ACC112 (cell line): ENCODE results near the gene CES3.
"Not testable (repeated sequence)": the region's sequence is repeated elsewhere in the genome, so short reads cannot be mapped to it uniquely, and the experiment has no call there.

Experiments
- H2AFZ ChIP-seq: fragments of 200-600 bp; sonication (generic); one replicate; pipeline ENCODE4 v1.6.0; 2017; ENCODE audit warnings: antibody characterized with exemption, low read length; ENCODE audit not compliant: unreplicated experiment
- H3K27ac ChIP-seq: fragments of 200-600 bp; sonication (generic); 2 replicates; pipeline ENCODE4 v1.5.1; 2014; ENCODE audit warnings: low read depth, mild to moderate bottlenecking, antibody characterized with exemption, low read length, moderate library complexity
- H3K27me3 ChIP-seq: fragments of 200-600 bp; sonication (generic); 2 replicates; pipeline ENCODE4 v1.6.1; 2014; ENCODE audit warnings: mild to moderate bottlenecking, antibody characterized with exemption, low read length, moderate library complexity, mixed read lengths; ENCODE audit not compliant: insufficient read depth
- H3K36me3 ChIP-seq: fragments of 200-600 bp; sonication (generic); 2 replicates; pipeline ENCODE4 v1.6.1; 2016; ENCODE audit warnings: mild to moderate bottlenecking, antibody characterized with exemption, low read length, moderate library complexity, mixed read lengths; ENCODE audit not compliant: insufficient read depth
- H3K4me1 ChIP-seq: fragments of 200-600 bp; sonication (generic); one replicate; pipeline ENCODE4 v1.6.1; 2016; ENCODE audit warnings: low read length, mixed read lengths; ENCODE audit not compliant: insufficient read depth, unreplicated experiment, control insufficient read depth
- H3K4me3 ChIP-seq: fragments of 200-600 bp; sonication (generic); 2 replicates; pipeline ENCODE4 v1.5.1; 2014; ENCODE audit warnings: mild to moderate bottlenecking, low read depth, low read length
- H3K79me2 ChIP-seq: fragments of 200-600 bp; sonication (generic); one replicate; pipeline ENCODE4 v1.6.0; 2016; ENCODE audit warnings: low read length; ENCODE audit not compliant: control insufficient read depth, unreplicated experiment, insufficient read depth

CES3 gene

GRCh38 chr16:66936462-66936861 is 24.6 kb upstream of the CES3 start:
- H3K27ac ChIP-seq: no peak overlapping the region
- H2AFZ ChIP-seq: no peak overlapping the region
- H3K27me3 ChIP-seq: no peaks in the 10 kb centered on the region
- H3K4me1 ChIP-seq: peaks cover 10% of the 10 kb centered on the region
- peaks cover 18% of the 10 kb centered on the region for H3K79me2 ChIP-seq
- peak overlapping the region; percentile 98 for H3K4me3 ChIP-seq
- H3K36me3 ChIP-seq: no peaks in the 10 kb centered on the region

DNA sequence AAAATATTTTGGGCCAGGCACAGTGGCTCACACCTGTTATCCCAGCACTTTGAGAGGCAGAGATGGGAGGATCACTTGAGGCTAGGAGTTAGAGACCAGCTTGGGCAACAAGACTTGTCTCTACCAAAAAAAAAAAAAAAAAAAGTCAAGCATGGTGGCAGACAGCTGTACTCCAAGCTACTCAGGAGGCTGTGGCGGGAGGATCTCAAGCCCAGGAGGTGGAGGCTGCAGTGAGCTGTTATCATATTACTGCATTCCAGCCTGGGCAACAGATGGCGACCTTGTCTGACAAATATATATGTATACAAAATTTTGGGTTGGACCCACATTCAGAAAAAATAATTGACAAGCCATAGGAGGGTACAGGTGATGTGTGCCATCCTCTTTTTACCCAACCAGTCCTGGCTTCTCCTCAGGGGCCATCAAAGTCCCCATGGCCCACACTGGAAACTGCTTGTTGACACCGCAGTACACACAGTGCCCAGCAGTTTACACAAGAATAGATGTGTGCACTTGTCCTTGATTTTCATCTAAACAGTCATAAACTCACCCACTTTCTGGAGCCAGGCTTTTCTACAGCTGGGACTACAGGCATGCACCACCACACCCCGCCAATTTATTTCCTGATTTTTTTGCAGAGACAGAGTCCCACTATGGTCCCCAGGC is 24.0 kb upstream of the CES3 start:
- Histone ChIP-seq H3K79me2 (peaks cover 18% of the 10 kb centered on the region), H3K4me3 (no peak overlapping the region; the same call in 1 of the 2 replicates), H3K4me1 (peaks cover 10% of the 10 kb centered on the region), H3K27me3 (no peaks in the 10 kb centered on the region), H3K27ac (no peak overlapping the region), H3K36me3 (no peaks in the 10 kb centered on the region; the same call in 1 of the 2 replicates), H2AFZ (no peak overlapping the region)

- Histone ChIP-seq H3K79me2 (peaks cover 18% of the 10 kb centered on the region), H3K4me1 (peaks cover 10% of the 10 kb centered on the region), H2AFZ (no peak overlapping the region), H3K27me3 (no peaks in the 10 kb centered on the region), H3K36me3 (no peaks in the 10 kb centered on the region; the same call in 1 of the 2 replicates), H3K27ac (no peak overlapping the region), H3K4me3 (no peak overlapping the region)
Measured at GRCh38 chr16:66937725-66938337, 23.2 kb upstream of the CES3 start.

DNA sequence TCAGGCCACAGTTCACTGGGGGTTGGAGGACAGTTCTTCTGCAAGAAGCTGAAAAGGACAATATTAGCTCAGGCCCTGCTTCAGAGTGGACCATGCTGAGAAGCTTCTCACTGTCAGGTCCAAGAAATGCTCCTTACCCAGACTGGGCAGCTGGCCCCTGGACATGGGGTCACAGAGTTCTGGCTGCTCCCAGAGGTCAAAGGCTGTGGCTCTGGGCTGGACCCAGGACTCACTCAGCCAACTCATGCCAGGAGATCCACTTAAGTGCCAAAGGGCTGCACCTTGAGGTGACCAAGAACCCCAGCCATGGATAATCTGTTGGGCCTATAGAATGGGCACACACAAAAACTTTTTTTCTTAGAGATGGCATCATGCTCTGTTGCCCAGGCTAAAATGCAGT is 21.7 kb upstream of the CES3 start:
- Histone ChIP-seq H3K4me3 (no peak overlapping the region), H3K27ac (no peak overlapping the region), H3K27me3 (no peaks in the 10 kb centered on the region), H3K4me1 (peaks cover 10% of the 10 kb centered on the region), H3K79me2 (peaks cover 13% of the 10 kb centered on the region), H2AFZ (no peak overlapping the region), H3K36me3 (no peaks in the 10 kb centered on the region; the same call in 1 of the 2 replicates)

DNA sequence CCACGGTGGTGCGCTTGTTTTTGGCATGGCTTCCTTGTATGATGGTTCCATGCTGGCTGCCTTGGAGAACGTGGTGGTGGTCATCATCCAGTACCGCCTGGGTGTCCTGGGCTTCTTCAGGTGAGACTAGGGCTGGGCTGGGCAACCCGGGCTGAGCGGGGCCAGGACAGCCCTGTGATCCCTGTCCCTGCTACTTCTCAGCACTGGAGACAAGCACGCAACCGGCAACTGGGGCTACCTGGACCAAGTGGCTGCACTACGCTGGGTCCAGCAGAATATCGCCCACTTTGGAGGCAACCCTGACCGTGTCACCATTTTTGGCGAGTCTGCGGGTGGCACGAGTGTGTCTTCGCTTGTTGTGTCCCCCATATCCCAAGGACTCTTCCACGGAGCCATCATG is 20.8 kb upstream of the CES3 start:
- Histone ChIP-seq H3K4me3 (no peak overlapping the region), H3K79me2 (peaks cover 13% of the 10 kb centered on the region), H3K27ac (no peak overlapping the region), H2AFZ (no peak overlapping the region), H3K27me3 (no peaks in the 10 kb centered on the region), H3K36me3 (no peaks in the 10 kb centered on the region; the same call in 1 of the 2 replicates), H3K4me1 (peaks cover 10% of the 10 kb centered on the region)

DNA sequence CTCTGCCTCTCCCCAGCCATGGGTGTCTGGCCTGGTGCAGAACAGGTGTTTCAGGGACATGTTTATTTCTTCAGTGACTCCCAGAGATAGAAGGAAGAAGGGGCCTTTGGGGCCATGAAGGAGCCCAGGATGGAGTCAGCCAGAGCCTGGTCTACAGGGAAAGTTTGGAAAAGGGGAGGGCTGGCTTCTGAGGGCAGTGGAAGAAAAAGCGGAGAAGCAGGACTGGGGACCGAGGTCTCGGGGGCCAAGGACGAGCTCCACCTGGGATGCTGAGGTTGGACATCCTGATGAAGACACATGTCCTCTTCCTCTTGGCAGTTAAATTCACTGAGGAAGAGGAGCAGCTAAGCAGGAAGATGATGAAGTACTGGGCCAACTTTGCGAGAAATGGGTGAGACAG is 18.1 kb upstream of the CES3 start:
- H2AFZ ChIP-seq: no peak overlapping the region

GRCh38 chr16:66943426-66944053 is 17.5 kb upstream of the CES3 start:
- H3K36me3 ChIP-seq: no peaks in the 10 kb centered on the region; the same call in 1 of the 2 replicates
- H3K4me1 ChIP-seq: no peaks in the 10 kb centered on the region
- no peak overlapping the region for H3K4me3 ChIP-seq
- no peak overlapping the region for H3K27ac ChIP-seq
- H2AFZ ChIP-seq: no peak overlapping the region
- no peaks in the 10 kb centered on the region; the same call in 1 of the 2 replicates for H3K27me3 ChIP-seq
- no peaks in the 10 kb centered on the region for H3K79me2 ChIP-seq

More for the DNA sequence above, 18.1 kb upstream of the CES3 start:
- Histone ChIP-seq H3K27ac (no peak overlapping the region), H3K27me3 (no peaks in the 10 kb centered on the region), H3K79me2 (no peaks in the 10 kb centered on the region), H3K4me3 (no peak overlapping the region), H3K36me3 (no peaks in the 10 kb centered on the region; the same call in 1 of the 2 replicates), H3K4me1 (no peaks in the 10 kb centered on the region)

DNA sequence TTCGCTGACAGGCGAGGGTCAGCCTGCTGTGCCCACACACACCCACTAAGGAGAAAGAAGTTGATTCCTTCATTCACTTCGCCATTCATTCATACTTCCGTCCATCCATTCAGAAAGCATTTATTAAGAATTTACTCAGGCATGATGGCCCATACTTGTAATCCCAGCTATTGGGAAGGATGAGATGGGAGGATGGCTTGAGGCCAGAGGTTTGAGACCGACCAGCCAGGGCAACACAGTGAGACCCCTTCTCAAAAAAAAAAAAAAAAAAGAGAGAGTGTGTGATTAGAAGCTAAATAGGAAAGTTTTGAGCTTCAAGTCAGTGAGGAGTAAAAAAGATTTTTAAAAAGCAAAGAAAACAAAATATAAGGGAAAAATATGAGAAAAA is 17.0 kb upstream of the CES3 start:
- H3K4me3 ChIP-seq: no peak overlapping the region
- H3K36me3 ChIP-seq: no peaks in the 10 kb centered on the region; the same call in 1 of the 2 replicates
- H3K79me2 ChIP-seq: no peaks in the 10 kb centered on the region
- no peaks in the 10 kb centered on the region; the same call in 1 of the 2 replicates for H3K27me3 ChIP-seq
- no peaks in the 10 kb centered on the region for H3K4me1 ChIP-seq
- no peak overlapping the region for H2AFZ ChIP-seq
- H3K27ac ChIP-seq: no peak overlapping the region

DNA sequence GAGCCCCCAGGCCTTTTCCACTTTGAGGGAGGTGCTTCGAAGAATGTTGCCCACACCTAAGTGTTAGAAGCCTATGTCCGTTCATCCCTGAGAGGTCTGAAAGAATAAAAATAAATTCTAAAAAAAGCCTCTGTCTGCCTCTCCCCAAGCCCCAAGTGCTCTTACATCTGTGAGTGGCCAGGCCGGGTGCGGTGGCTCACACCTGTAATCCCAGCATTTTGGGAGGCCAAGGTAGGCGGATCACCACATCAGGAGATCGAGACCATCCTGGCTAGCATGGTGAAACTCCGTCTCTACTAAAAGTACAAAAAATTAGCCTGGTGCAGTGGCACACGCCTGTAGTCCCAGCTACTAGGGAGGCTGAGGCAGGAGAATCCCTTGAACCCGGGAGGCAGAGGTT is 16.1 kb upstream of the CES3 start:
- not testable (repeated sequence) for H3K27ac ChIP-seq, H3K79me2 ChIP-seq, H2AFZ ChIP-seq, H3K36me3 ChIP-seq, H3K4me1 ChIP-seq, H3K4me3 ChIP-seq, H3K27me3 ChIP-seq

DNA sequence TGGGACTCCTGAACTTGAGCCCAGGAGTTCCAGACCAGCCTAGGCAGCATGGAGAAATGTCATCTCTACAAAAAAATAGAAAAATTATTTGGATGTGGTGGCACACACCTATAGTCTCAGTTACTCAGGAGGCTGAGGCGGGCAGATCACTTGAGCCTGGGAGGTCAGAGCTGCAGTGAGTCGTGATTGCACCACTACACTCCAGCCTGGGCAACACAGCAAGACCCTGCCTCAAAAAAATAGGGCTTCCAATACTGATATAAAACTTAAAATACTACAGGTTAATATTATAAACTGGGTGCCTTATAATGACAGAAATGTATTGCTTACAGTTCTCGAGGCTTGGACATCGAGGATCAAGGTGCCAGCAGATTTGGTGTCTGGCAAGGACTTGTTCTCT is 15.1 kb upstream of the CES3 start:
- Histone ChIP-seq H3K36me3 (no peaks in the 10 kb centered on the region; the same call in 1 of the 2 replicates), H3K79me2 (no peaks in the 10 kb centered on the region), H2AFZ (no peak overlapping the region), H3K4me1 (no peaks in the 10 kb centered on the region), H3K27me3 (no peaks in the 10 kb centered on the region; the same call in 1 of the 2 replicates), H3K27ac (no peak overlapping the region), H3K4me3 (no peak overlapping the region)
